GM23338 (cell line): ENCODE data around the gene UMOD. TPM values are rescaled to one million over a fixed set of nuclear protein-coding genes. Genes with fewer than 3 reads are reported as not detected.

Experiments
- ATAC-seq: fragments of 200-7000 bp; cut with Tn5 transposase; 3 replicates; pipeline ENCODE4 v1.9.1; 2020
- DNase-seq: peaks from one replicate; pipeline ENCODE4 v3.0.0-alpha.2; 2015; ENCODE audit warnings: low spot score
- H2AFZ ChIP-seq: fragments of 200-600 bp; sonication (generic); 2 replicates; pipeline ENCODE4 v1.8.0; 2016; ENCODE audit warnings: antibody characterized with exemption, mild to moderate bottlenecking, moderate library complexity
- H3F3A ChIP-seq: fragments of 200-600 bp; sonication (generic); replicated peaks from 2 replicates; pipeline ENCODE4 v1.8.0; 2017; ENCODE audit warnings: antibody characterized with exemption, mixed run types, low read depth
- H3K27ac ChIP-seq: fragments of 200-600 bp; sonication (generic); 2 replicates; pipeline ENCODE4 v1.6.1; 2016; ENCODE audit warnings: low read depth
- H3K27me3 ChIP-seq: fragments of 200-600 bp; sonication (generic); 2 replicates; pipeline ENCODE4 v1.8.0; 2016; ENCODE audit warnings: mild to moderate bottlenecking, mixed run types, moderate library complexity; ENCODE audit not compliant: insufficient read depth
- H3K36me3 ChIP-seq: fragments of 200-600 bp; sonication (generic); 2 replicates; pipeline ENCODE4 v1.8.0; 2016; ENCODE audit warnings: mild to moderate bottlenecking; ENCODE audit not compliant: insufficient read depth
- H3K4me1 ChIP-seq: fragments of 200-600 bp; sonication (generic); 2 replicates; pipeline ENCODE4 v1.8.0; 2016; ENCODE audit warnings: mild to moderate bottlenecking, moderate library complexity; ENCODE audit not compliant: insufficient read depth
- H3K4me2 ChIP-seq: fragments of 200-600 bp; sonication (generic); 2 replicates; pipeline ENCODE4 v1.7.1; 2017; ENCODE audit warnings: mixed run types
- H3K4me3 ChIP-seq: fragments of 200-600 bp; sonication (generic); 2 replicates; pipeline ENCODE4 v1.6.1; 2016; ENCODE audit warnings: mixed run types
- H3K79me2 ChIP-seq: fragments of 200-600 bp; sonication (generic); replicated peaks from 2 replicates; pipeline ENCODE4 v1.8.0; 2017; ENCODE audit warnings: mild to moderate bottlenecking; ENCODE audit not compliant: insufficient read depth
- H3K9me2 ChIP-seq: fragments of 200-600 bp; sonication (generic); 2 replicates; pipeline ENCODE4 v1.8.0; 2017; ENCODE audit not compliant: insufficient read depth
- H4K20me1 ChIP-seq: fragments of 200-600 bp; sonication (generic); replicated peaks from 2 replicates; pipeline ENCODE4 v1.8.0; 2017; ENCODE audit warnings: mild to moderate bottlenecking; ENCODE audit not compliant: insufficient read depth
- H3K27ac Mint-ChIP-seq: 2 replicates; pipeline ENCODE4 v1.8.0; 2020; ENCODE audit warnings: inconsistent platforms, mild to moderate bottlenecking, moderate library complexity, mixed read lengths
- H3K27me3 Mint-ChIP-seq: 3 replicates; pipeline ENCODE4 v1.8.0; 2022; ENCODE audit warnings: low read depth, mild to moderate bottlenecking, moderate library complexity, mixed read lengths, inconsistent platforms; ENCODE audit not compliant: insufficient read depth, poor library complexity
- H3K36me3 Mint-ChIP-seq: 3 replicates; pipeline ENCODE4 v1.8.0; 2021; ENCODE audit warnings: low read depth, mild to moderate bottlenecking, inconsistent platforms, moderate library complexity, mixed read lengths
- H3K4me1 Mint-ChIP-seq: 3 replicates; pipeline ENCODE4 v1.8.0; 2020; ENCODE audit warnings: mild to moderate bottlenecking, inconsistent platforms, mixed read lengths
- H3K4me3 Mint-ChIP-seq: 3 replicates; pipeline ENCODE4 v1.8.0; 2021; ENCODE audit warnings: moderate library complexity, mild to moderate bottlenecking, inconsistent platforms, mixed read lengths
- H3K9me3 Mint-ChIP-seq: 3 replicates; pipeline ENCODE4 v1.8.0; 2020; ENCODE audit warnings: moderate library complexity, mild to moderate bottlenecking, inconsistent platforms, mixed read lengths
- CREB1 ChIP-seq: fragments of 250-450 bp; sonication (Bioruptor Pico); IDR thresholded peaks from 2 replicates; pipeline ENCODE4 v1.5.0; 2020; ENCODE audit warnings: low read depth, mild to moderate bottlenecking, moderate library complexity
- EZH2 ChIP-seq: fragments of 200-600 bp; sonication (generic); IDR thresholded peaks from one replicate; pipeline ENCODE4 v1.8.0; 2017; ENCODE audit warnings: antibody characterized with exemption, mild to moderate bottlenecking, low read depth; ENCODE audit not compliant: unreplicated experiment
- EZH2phosphoT487 ChIP-seq: fragments of 200-600 bp; sonication (generic); IDR thresholded peaks from one replicate; pipeline ENCODE4 v1.8.1; 2018; ENCODE audit warnings: antibody characterized with exemption; ENCODE audit not compliant: unreplicated experiment
- JUNB ChIP-seq: IDR thresholded peaks from one replicate; pipeline ENCODE4 v1.6.1; 2016; ENCODE audit warnings: antibody characterized with exemption; ENCODE audit not compliant: unreplicated experiment
- NANOG ChIP-seq: IDR thresholded peaks from 2 replicates; pipeline ENCODE4 v1.6.1; 2016; ENCODE audit warnings: antibody characterized with exemption, borderline replicate concordance
- POLR2AphosphoS5 ChIP-seq: IDR thresholded peaks from 2 replicates; pipeline ENCODE4 v1.6.1; 2016; ENCODE audit warnings: antibody characterized with exemption, low read depth
- STAT1 ChIP-seq: IDR thresholded peaks from one replicate; pipeline ENCODE4 v1.6.1; 2016; ENCODE audit warnings: antibody characterized with exemption; ENCODE audit not compliant: unreplicated experiment
- ZNF114 ChIP-seq: fragments of 250-450 bp; sonication (Bioruptor Pico); IDR thresholded peaks from 2 replicates; pipeline ENCODE4 v1.5.0; 2020; ENCODE audit warnings: mild to moderate bottlenecking, moderate library complexity
- ZNF331 ChIP-seq: fragments of 250-450 bp; sonication (Bioruptor Pico); IDR thresholded peaks from 2 replicates; pipeline ENCODE4 v1.5.0; 2020; ENCODE audit warnings: low read depth, mild to moderate bottlenecking, moderate library complexity
- polyA plus RNA-seq: library from polyadenylated mRNA; unstranded; fragments of >200 nt; fragmentation: Nextera tagmentation; extraction: Ambion mirVana; gene quantifications from 2 replicates; pipeline ENCODE4 v1.2.1, GENCODE V29; 2016
- total RNA-seq: library from RNA; depleted of rRNA; stranded (reverse); fragments of >200 nt; shearing (Covaris generic); gene quantifications from 2 replicates; pipeline ENCODE4 v1.2.3, GENCODE V29; 2014
- TF ChIP-seq, protein P1 (sequence below): IDR thresholded peaks from 2 replicates; pipeline ENCODE4 v1.6.1; 2016; ENCODE audit warnings: antibody characterized with exemption
- TF ChIP-seq, protein P2 (sequence below): IDR thresholded peaks from one replicate; pipeline ENCODE4 v1.6.1; 2018; ENCODE audit warnings: antibody characterized with exemption; ENCODE audit not compliant: unreplicated experiment
- TF ChIP-seq, protein P3 (sequence below): fragments of 250-450 bp; sonication (Bioruptor Pico); IDR thresholded peaks from 2 replicates; pipeline ENCODE4 v1.5.0; 2020; ENCODE audit warnings: mild to moderate bottlenecking, moderate library complexity
- TF ChIP-seq, protein P4 (sequence below), 2 experiments: fragments of 200-600 bp in 1 of 2; sonication (generic) in 1 of 2; conservative IDR thresholded peaks; 2 replicates each; pipeline versions ENCODE4 v1.5.1 to v1.6.1; 2016 to 2017; ENCODE audit warnings: antibody characterized with exemption in 2 of 2, low read depth in 2 of 2, mild to moderate bottlenecking in 2 of 2, moderate library complexity in 1 of 2

UMOD gene
- total and polyA plus RNA-seq, 2 experiments from 2014 or later, result not detected

DNA sequence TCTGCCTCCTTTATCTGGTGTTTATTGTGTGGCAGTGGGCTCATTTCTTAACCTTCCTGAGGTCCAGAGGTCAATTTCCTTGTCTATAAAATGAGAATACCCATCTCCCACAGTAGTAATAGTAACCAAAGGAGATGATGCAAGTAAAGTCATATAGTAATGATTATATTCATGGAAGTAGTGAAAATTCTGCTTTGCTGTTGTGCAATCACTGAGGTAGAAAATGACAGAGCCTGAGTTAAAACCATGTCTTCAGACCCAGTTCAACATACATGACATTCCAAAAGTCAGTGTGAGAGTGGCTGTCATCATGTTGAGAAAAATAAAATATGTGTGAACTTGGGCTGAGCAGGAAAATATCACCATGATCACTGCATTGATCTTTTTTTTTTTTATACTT, 864 bp upstream of the UMOD start:
- peaks cover 1% of the 10 kb centered on the region for H3K27me3 Mint-ChIP-seq
- no peak overlapping the region for H3K4me3 Mint-ChIP-seq
- peaks cover 3% of the 10 kb centered on the region; the same call in 1 of the 2 replicates for H3K9me2 ChIP-seq
- peaks cover 8% of the 10 kb centered on the region; the same call in 2 of the 3 replicates for H3K4me1 Mint-ChIP-seq
- no peaks in the 10 kb centered on the region for H3K79me2 ChIP-seq
- no peaks in the 10 kb centered on the region for H4K20me1 ChIP-seq
- TF ChIP-seq POLR2AphosphoS5 (no peak), ZNF331 (CRISPR knock-in tag) (no peak), STAT1 (no peak), ZNF114 (no peak), NANOG (no peak), EZH2phosphoT487 (no peak), CREB1 (CRISPR knock-in tag) (no peak), JUNB (no peak), EZH2 (no peak)
- TF ChIP-seq, protein P1, sequence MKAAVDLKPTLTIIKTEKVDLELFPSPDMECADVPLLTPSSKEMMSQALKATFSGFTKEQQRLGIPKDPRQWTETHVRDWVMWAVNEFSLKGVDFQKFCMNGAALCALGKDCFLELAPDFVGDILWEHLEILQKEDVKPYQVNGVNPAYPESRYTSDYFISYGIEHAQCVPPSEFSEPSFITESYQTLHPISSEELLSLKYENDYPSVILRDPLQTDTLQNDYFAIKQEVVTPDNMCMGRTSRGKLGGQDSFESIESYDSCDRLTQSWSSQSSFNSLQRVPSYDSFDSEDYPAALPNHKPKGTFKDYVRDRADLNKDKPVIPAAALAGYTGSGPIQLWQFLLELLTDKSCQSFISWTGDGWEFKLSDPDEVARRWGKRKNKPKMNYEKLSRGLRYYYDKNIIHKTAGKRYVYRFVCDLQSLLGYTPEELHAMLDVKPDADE, result no peak
- TF ChIP-seq, protein P2, sequence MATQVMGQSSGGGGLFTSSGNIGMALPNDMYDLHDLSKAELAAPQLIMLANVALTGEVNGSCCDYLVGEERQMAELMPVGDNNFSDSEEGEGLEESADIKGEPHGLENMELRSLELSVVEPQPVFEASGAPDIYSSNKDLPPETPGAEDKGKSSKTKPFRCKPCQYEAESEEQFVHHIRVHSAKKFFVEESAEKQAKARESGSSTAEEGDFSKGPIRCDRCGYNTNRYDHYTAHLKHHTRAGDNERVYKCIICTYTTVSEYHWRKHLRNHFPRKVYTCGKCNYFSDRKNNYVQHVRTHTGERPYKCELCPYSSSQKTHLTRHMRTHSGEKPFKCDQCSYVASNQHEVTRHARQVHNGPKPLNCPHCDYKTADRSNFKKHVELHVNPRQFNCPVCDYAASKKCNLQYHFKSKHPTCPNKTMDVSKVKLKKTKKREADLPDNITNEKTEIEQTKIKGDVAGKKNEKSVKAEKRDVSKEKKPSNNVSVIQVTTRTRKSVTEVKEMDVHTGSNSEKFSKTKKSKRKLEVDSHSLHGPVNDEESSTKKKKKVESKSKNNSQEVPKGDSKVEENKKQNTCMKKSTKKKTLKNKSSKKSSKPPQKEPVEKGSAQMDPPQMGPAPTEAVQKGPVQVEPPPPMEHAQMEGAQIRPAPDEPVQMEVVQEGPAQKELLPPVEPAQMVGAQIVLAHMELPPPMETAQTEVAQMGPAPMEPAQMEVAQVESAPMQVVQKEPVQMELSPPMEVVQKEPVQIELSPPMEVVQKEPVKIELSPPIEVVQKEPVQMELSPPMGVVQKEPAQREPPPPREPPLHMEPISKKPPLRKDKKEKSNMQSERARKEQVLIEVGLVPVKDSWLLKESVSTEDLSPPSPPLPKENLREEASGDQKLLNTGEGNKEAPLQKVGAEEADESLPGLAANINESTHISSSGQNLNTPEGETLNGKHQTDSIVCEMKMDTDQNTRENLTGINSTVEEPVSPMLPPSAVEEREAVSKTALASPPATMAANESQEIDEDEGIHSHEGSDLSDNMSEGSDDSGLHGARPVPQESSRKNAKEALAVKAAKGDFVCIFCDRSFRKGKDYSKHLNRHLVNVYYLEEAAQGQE, result no peak
- TF ChIP-seq, protein P3, sequence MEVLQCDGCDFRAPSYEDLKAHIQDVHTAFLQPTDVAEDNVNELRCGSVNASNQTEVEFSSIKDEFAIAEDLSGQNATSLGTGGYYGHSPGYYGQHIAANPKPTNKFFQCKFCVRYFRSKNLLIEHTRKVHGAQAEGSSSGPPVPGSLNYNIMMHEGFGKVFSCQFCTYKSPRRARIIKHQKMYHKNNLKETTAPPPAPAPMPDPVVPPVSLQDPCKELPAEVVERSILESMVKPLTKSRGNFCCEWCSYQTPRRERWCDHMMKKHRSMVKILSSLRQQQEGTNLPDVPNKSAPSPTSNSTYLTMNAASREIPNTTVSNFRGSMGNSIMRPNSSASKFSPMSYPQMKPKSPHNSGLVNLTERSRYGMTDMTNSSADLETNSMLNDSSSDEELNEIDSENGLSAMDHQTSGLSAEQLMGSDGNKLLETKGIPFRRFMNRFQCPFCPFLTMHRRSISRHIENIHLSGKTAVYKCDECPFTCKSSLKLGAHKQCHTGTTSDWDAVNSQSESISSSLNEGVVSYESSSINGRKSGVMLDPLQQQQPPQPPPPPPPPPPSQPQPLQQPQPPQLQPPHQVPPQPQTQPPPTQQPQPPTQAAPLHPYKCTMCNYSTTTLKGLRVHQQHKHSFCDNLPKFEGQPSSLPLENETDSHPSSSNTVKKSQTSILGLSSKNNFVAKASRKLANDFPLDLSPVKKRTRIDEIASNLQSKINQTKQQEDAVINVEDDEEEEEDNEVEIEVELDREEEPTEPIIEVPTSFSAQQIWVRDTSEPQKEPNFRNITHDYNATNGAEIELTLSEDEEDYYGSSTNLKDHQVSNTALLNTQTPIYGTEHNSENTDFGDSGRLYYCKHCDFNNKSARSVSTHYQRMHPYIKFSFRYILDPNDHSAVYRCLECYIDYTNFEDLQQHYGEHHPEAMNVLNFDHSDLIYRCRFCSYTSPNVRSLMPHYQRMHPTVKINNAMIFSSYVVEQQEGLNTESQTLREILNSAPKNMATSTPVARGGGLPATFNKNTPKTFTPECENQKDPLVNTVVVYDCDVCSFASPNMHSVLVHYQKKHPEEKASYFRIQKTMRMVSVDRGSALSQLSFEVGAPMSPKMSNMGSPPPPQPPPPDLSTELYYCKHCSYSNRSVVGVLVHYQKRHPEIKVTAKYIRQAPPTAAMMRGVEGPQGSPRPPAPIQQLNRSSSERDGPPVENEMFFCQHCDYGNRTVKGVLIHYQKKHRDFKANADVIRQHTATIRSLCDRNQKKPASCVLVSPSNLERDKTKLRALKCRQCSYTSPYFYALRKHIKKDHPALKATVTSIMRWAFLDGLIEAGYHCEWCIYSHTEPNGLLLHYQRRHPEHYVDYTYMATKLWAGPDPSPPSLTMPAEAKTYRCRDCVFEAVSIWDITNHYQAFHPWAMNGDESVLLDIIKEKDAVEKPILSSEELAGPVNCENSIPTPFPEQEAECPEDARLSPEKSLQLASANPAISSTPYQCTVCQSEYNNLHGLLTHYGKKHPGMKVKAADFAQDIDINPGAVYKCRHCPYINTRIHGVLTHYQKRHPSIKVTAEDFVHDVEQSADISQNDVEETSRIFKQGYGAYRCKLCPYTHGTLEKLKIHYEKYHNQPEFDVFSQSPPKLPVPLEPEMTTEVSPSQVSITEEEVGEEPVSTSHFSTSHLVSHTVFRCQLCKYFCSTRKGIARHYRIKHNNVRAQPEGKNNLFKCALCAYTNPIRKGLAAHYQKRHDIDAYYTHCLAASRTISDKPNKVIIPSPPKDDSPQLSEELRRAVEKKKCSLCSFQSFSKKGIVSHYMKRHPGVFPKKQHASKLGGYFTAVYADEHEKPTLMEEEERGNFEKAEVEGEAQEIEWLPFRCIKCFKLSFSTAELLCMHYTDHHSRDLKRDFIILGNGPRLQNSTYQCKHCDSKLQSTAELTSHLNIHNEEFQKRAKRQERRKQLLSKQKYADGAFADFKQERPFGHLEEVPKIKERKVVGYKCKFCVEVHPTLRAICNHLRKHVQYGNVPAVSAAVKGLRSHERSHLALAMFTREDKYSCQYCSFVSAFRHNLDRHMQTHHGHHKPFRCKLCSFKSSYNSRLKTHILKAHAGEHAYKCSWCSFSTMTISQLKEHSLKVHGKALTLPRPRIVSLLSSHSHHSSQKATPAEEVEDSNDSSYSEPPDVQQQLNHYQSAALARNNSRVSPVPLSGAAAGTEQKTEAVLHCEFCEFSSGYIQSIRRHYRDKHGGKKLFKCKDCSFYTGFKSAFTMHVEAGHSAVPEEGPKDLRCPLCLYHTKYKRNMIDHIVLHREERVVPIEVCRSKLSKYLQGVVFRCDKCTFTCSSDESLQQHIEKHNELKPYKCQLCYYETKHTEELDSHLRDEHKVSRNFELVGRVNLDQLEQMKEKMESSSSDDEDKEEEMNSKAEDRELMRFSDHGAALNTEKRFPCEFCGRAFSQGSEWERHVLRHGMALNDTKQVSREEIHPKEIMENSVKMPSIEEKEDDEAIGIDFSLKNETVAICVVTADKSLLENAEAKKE (CRISPR knock-in tag), result no peak
- TF ChIP-seq, protein P4, sequence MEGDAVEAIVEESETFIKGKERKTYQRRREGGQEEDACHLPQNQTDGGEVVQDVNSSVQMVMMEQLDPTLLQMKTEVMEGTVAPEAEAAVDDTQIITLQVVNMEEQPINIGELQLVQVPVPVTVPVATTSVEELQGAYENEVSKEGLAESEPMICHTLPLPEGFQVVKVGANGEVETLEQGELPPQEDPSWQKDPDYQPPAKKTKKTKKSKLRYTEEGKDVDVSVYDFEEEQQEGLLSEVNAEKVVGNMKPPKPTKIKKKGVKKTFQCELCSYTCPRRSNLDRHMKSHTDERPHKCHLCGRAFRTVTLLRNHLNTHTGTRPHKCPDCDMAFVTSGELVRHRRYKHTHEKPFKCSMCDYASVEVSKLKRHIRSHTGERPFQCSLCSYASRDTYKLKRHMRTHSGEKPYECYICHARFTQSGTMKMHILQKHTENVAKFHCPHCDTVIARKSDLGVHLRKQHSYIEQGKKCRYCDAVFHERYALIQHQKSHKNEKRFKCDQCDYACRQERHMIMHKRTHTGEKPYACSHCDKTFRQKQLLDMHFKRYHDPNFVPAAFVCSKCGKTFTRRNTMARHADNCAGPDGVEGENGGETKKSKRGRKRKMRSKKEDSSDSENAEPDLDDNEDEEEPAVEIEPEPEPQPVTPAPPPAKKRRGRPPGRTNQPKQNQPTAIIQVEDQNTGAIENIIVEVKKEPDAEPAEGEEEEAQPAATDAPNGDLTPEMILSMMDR (conservative IDR thresholded peaks at IDR 0.05; ENCODE audit: low read depth in 2 of 2), result no peak
- no peak overlapping the region for H3K4me2 ChIP-seq
- H3K27ac Mint-ChIP-seq, result no peak overlapping the region
- H3K4me3 ChIP-seq, result no peak overlapping the region
- peak overlapping the region; percentile 57; the same call in 1 of the 2 replicates for H2AFZ ChIP-seq
- H3K9me3 Mint-ChIP-seq, result peaks cover 25% of the 10 kb centered on the region
- H3F3A ChIP-seq, result no peaks in the 10 kb centered on the region
- peaks cover 9% of the 10 kb centered on the region for H3K4me1 ChIP-seq
- no peak overlapping the region for H3K27ac ChIP-seq
- H3K36me3 Mint-ChIP-seq, result peaks cover 9% of the 10 kb centered on the region
- no peak for ATAC-seq
- no peak for DNase-seq
- no peaks in the 10 kb centered on the region for H3K36me3 ChIP-seq
- H3K27me3 ChIP-seq, result no peaks in the 10 kb centered on the region
